Inflammatory macrophage (primary cell): Measurements from ENCODE around the gene SLC38A8.

ENCODE experiments used
- DNase-seq, 2 donors: peaks; one replicate each; pipeline ENCODE4 v3.0.0-alpha.2; 2020 to 2022

Gene SLC38A8

DNA sequence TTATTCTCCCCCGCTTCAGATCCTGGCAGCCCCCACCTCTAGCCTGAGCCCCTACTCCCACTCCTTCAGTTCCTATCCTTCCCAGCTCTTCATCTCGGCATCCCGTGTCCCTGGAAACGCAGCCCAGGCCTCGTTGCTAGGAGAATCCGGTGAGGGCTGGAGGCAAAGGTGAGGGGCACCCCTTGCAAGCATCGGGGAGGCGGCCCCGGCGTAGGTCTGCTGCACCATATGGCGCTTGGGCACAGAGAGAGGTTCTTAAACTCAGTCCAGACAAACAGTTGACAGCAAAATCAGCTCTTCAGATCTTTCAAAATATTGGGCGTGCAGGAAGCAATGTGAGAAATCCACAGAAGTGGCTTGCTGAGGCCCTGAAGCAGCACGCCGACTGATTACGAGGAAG is 15.0 kb downstream of the SLC38A8 start:
- no peak for DNase-seq

DNA sequence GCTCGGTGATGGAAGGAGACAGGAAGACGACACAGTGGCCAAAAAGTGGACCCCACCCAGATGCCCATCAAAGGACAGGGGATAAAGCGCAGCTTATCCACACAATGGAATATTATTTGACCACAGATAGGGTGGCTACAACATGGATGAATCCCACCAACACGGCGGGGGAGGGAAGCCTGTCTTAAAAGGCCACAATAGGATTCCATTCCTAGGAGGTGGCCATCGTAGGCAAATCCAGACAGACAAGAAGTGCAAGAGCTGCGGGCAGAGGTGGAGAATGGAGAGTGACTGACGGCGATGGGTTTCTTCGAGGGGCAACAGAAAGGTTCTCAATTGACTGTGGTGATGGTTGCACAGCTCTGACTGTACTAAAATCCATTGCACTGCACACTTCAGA is 16.0 kb downstream of the SLC38A8 start:
- no peak for DNase-seq

GRCh38 chr16:84024854-84025253 is 17.7 kb downstream of the SLC38A8 start:
- no peak for DNase-seq

DNA sequence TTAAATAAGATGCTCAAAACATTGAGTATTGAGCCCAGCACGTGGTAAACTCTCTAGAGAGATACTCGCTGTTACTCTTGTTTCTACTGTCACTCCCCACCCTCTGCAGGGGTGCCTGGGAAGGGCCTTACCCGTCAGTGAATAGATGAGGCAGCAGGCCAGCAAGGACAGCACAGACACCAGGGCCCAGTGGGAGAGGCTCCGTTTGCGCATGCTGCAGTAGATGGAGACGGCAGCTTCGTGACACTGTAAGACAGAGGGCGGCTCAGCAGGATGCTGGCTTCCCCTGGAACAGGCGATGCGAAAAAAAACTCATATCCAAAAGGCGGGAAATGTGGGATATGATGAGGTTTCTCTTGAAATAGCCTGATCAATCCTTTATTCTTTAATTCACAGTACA is 20.0 kb downstream of the SLC38A8 start:
- DNase-seq: no peak

DNA sequence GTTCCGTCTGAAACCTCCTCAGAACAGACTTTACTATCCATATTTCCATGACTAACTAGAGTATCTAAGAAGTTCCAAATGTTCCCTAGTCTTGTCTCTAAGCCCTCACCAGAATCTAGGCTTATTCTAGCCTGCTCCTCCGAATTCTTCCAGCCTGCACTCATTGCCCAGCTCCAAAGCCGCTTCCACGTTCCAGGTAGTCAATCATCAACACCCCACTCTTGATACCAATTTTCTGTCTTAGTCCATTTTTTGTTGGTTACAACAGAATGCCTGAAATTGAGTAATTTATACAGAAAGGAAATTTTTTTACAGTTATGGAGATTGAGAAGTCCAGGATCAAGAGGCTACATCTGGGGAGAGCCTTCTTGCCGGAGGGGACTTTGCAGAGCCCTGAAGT is 21.1 kb downstream of the SLC38A8 start:
- DNase-seq: no peak

DNA sequence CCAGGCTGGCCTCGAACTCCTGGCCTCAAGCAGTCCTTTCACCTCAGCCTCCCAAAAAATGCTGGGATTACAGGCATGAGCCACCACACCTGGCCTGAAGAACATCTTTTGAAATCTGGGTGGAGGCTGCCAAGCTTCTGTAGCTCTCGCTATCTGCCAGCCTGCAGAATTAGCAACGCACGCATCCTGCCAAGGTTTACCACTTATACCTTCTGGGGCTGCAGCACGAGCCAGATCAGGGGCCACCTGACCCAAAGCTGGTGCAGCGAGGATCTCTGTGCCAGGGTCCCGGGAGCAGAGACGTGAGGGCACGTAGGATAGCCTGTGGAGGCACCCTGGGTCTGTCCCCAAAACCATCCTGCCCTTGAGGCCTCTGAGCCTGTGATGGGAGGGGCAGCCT is 22.2 kb downstream of the SLC38A8 start:
- no peak for DNase-seq

- DNase-seq: no peak
Measured at GRCh38 chr16:84018710-84019109, 23.9 kb downstream of the SLC38A8 start.

DNA sequence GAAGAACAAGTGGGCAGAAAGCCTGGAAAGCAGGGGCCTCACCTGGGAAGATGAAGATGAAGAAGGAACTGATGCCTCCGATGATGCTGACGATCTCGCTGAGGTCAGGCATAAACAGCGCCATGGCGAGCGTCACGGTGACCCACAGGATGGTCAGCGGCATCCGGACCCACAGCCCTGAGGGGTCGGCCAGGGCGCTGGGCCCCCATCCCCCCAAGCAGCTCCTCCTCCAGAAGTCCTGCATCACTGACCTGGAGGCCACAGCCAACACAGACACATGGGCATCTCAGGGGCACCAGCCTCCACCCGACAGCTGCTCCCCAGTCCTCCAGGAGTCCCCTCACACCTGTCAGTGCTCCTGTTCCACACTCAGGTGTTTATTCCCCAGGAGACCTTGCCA is 26.1 kb downstream of the SLC38A8 start:
- DNase-seq: no peak

GRCh38 chr16:84015399-84015798 is 27.2 kb downstream of the SLC38A8 start:
- no peak for DNase-seq

DNA sequence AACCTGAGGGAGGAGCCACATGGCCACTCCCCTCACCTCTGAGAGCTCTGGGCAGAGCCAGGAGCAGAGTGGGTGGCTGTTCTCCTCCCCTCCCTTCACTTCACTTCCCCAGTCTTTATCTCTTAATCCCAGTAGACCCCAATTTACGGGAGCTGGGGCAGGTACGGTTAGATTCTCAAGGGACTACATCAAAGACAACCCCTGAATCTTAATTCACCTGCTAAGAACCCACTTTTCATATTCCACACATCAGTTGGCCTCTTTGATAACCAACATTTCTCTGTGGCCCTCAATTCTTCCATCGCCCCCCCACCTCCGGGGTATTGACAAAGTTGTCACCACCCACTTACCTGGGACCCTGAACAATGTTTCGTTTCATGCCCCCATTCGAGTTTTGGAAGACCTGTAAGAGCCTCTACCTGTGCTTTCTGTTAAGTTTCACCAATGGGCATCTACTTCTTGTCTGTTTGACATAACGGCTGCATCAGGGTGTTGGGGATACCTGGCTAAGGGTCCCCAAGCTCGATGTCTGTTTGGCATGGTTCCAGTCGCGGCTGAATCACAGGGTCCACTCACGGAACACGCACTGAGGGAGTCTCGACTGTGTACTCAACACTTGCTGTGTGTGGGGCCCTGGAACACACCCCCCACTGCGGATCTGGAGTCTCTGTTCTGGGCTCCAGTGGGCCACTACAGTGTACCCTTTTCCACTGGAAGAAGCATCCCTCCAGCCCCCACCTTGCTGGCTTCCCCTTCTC is 27.8 kb downstream of the SLC38A8 start:
- no peak for DNase-seq

- DNase-seq: peak; percentile 46 to 65
Measured at GRCh38 chr16:84013787-84014569, 28.6 kb downstream of the SLC38A8 start.

- DNase-seq: no peak
Measured at GRCh38 chr16:84009282-84009681, 33.3 kb downstream of the SLC38A8 start.

- DNase-seq: no peak
Measured at GRCh38 chr16:84007965-84008364, 34.6 kb downstream of the SLC38A8 start.

DNA sequence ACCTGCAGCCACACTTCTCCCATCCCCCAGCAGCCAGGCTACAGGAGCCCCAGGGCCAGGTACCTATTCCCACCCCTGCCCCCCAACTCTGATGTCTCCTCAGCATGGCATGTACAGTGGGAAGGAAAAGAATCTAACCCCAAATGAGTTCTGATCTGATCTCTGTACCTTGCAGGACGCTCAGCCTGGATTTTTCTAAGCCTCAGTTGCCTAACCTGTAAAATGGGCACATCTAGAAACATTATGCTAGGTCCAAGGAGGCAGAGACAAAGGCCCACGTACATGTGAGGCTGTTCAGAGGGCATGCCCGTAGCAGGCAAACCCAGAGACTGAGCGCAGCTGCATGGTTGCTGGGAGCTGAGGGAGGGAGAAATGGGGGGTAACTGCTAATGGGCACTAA is 35.1 kb downstream of the SLC38A8 start:
- DNase-seq: no peak

GRCh38 chr16:84005391-84005790 is 37.2 kb downstream of the SLC38A8 start:
- no peak for DNase-seq

DNA sequence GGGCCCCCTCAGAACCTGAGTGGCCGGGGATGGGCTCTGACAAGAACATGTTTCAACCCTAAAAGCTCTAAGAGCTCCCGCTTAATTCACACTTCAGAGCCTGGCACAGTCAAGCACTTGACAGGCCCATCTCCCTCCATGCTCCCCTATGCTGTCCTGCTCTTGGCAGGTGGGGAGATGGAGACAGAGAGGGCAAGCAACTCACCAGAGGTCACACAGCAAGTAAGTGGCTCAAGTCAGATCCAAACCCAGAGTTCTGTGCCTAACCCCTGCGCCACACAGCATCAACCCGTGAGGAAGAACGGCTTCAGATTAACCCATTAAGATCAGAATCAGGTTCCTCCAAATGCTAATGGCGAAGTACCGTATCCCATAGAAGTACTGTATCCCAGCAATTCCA is 38.2 kb downstream of the SLC38A8 start:
- no peak for DNase-seq

DNA sequence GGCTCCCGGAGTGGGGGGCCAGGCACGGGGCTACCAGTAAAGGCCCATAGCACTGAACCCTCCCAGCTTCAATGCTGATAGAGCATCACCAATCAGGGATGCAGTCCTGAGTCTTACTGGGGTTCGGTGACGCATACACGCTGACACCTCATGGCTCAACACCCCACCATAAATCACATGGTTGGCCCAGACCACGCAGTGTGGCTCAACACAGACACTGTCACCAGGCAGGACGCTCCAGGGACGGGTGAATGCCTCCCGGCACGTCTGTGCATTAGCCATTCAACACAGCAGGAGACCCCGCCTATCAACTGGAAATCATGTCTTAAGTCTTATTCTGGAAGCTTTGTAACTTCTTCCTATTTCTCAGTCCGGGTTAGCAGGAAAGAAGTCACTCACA is 39.6 kb downstream of the SLC38A8 start:
- DNase-seq: no peak

- DNase-seq: no peak
Measured at GRCh38 chr16:84001726-84002125, 40.9 kb downstream of the SLC38A8 start.

DNA sequence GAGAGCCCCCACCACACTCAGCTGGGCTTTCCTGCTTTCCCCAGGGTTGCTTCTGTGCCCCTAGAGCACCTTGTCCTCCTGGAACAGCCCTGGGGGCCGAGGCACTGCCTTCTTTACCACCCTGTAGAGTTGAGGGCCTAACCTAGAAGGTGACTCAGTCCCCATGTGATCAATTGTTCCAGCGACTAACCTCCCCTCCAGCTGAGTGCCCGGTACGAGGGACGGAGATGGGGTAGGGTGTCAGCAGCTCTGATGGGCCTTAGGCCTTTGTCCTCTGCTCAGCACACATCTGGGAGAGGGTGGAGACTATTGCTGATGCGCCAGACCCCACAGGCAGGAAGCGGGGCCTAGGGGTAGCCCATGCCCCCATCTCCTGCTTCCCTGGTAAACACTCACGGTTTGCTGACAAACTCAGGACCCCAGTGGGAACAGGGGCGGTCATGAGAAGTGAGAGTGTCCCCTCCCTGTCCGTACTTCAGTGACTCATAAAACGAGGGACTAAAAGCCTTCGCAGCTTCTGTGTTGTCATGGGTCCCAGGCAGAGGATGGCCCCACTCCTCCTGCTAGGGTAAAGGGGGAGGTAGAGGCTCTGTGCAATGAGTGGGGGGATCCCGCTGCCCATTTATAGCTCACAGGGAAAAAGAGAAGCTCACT is 41.5 kb downstream of the SLC38A8 start:
- no peak for DNase-seq

DNA sequence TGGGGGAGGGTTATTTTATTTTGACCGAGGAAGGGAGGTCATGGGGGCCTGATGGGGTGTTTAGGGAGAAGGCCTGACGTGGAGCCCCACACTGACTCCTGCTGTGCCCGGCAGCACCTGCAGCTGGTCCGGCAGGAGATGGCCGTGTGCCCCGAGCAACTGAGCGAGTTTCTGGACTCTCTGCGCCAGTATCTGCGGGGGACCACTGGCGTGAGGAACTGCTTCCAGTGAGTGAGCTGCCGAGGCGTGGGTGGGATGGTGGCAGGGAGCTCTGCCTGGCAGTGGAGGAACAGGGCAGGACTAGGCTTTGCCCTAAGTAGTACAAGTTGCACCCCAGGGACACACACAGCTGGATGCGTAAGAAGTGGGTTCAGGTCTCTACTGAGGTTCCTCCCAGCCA is 44.5 kb downstream of the SLC38A8 start:
- no peak for DNase-seq

DNA sequence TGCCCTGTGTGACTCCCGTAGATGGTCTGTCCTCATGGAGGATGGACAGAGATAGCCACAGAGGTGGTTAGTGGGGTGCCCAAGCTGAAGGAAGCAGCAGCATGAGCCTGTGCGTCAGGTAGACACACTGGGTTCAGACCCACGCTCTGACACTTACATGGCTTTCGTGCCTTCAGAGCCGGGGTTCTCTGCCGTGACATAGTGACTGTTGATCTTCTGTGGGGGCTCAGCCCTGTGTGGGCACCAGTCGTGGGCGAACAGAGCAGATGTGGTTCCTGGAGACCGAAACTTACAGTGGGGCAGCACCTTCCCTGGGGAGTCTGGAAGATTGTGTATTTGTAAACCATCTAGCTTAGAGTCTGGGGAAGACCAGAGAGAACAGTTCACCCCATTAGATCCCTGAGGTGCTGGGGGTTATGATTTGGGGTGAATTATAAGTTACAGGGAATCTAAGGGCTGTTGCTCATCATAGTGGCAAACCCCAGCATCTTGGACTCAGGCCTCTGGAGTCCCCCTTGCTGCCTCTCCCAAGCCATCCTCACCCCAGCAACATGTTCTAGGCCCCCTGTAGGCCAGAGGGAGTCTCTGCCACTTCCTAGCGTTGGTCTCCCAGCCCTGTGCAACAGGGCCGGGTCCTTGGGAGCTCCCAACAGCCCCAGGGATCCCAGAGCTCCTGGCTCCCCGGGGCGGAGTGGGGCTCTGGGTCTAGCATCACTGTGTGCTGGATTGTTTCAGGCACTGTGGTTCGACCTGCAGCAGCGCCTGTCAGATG is 45.9 kb downstream of the SLC38A8 start:
- DNase-seq: no peak

- no peak for DNase-seq
Measured at GRCh38 chr16:83995754-83996153, 46.8 kb downstream of the SLC38A8 start.

GRCh38 chr16:83994703-83995102 is 47.9 kb downstream of the SLC38A8 start:
- no peak for DNase-seq
